ENCODE data around the gene KCNJ14. TPM values are rescaled to one million over a fixed set of nuclear protein-coding genes. Genes with fewer than 3 reads are reported as not detected.

Gene KCNJ14
- total and polyA plus RNA-seq, 2 of the 8 experiments (the other 6 are each of a cell fraction or from before 2014, with no cell fraction given): 0.45 to 0.89 TPM

DNA sequence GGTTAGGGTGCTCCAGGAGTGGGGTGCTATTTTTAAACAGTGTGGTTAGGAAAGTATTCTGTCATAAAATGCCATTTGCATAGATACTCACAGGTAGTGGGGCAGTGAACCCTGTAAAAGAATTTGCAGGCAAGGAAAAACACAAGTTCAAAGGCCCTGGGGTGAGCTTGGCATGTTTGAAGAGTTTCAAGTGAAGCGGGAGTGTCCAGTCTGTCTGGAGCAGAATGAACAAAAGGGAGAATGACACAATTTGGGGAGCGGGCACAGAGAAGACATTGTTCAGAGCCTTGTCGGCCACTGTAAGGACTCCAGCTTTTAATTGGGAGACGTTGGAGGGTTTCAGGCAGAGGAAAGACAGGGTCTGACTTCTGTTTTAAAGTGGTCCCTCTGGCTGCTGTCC lies 6.8 kb upstream of the KCNJ14 start (continued):
- TF ChIP-seq CHD2 (IDR thresholded peaks at IDR 0.05; ENCODE audit: low read length) (no peak), PHF8 (conservative IDR thresholded peaks at IDR 0.05; ENCODE audit: low read depth, low read length) (no peak), RFX5 (IDR thresholded peaks at IDR 0.05; ENCODE audit: borderline replicate concordance, low read depth, low read length) (no peak), EGR1 (IDR thresholded peaks at IDR 0.05; ENCODE audit: borderline replicate concordance, low read depth, low read length) (no peak), RAD21 (IDR thresholded peaks at IDR 0.05 in 1 of 2, conservative IDR thresholded peaks at IDR 0.05 in 1 of 2; ENCODE audit: low read depth in 2 of 2, low read length in 2 of 2) (no peak), EZH2 (IDR thresholded peaks at IDR 0.05; ENCODE audit: low read depth, low read length, severe bottlenecking) (no peak), ASH2L (IDR thresholded peaks at IDR 0.05; ENCODE audit: low read length) (no peak), HDAC6 (IDR thresholded peaks at IDR 0.05; ENCODE audit: low read depth, low read length) (no peak)
- TF ChIP-seq, protein P1, sequence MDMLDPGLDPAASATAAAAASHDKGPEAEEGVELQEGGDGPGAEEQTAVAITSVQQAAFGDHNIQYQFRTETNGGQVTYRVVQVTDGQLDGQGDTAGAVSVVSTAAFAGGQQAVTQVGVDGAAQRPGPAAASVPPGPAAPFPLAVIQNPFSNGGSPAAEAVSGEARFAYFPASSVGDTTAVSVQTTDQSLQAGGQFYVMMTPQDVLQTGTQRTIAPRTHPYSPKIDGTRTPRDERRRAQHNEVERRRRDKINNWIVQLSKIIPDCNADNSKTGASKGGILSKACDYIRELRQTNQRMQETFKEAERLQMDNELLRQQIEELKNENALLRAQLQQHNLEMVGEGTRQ (IDR thresholded peaks at IDR 0.05; ENCODE audit: low read length): no peak

Measured in H1 (cell line).